GM10847 (cell line): ENCODE data around the gene NOL4L.

Source experiments
- POLR2A ChIP-seq: IDR thresholded peaks from 2 replicates; pipeline ENCODE4 v1.6.1; 2011; ENCODE audit not compliant: insufficient read length; ENCODE audit errors: extremely low read depth

The NOL4L gene

GRCh38 chr20:32511358-32512046 is 73.6 kb downstream of the NOL4L start:
- TF ChIP-seq POLR2A = no peak

DNA sequence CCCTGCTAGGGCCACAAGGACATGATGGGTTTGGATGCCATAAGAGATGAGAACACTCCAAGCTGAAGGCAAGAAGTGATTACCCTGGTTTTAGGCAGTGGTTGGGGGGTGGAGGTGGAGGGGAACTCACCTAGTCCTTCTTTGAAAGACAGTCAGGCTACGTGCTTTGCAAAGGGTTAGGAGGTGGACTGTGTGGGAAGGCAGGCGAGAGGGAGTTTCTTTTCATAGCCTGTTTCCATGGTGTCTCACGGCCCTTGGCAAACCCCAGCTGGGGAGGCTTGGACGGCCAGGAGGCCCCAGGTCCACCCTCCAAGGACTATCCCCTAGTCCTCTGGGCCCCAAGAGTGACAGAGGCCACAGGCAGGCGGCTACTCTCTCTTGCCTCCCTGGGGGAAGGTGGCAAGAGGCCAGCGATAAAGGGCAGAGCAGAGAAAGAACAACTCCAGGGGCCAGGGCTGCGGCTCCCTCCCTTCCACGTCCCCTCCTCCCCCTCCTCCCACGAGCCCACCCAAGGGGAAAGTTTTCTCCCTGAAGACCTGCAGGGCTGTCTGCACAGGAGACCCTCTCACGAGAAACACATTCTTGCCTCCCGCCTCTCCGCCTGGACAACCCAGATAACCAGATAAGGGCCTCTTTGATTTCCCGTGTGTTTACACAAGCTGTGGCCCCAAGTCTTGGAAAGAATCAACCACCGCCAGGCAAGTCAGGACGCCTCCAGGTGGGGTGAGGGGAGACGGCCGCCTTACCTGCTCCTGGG is 74.4 kb downstream of the NOL4L start:
- TF ChIP-seq POLR2A = no peak

GRCh38 chr20:32510120-32510600 is 75.0 kb downstream of the NOL4L start:
- no peak for TF ChIP-seq POLR2A

DNA sequence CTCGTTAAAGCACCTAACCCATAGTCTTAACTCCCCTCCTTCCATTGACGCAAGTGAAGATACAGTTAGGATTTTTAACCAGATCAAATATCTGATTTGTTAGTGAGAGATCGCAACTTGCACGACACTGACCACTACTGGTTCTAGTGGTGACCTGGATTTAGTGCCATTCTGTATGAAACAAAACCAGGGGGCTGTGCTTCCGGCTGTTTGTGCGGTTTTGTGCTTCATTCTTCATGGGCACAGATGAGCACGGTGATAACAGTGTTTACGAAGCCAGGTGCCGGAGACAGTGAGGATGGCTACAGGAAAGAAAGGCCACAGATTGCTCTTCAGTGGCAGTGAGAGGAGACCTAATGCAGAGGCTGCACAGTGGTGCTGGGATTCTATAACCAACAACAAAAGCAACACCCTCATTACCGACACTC is 75.5 kb downstream of the NOL4L start:
- no peak for TF ChIP-seq POLR2A

GRCh38 chr20:32508775-32509119 is 76.4 kb downstream of the NOL4L start:
- TF ChIP-seq POLR2A = no peak

- no peak for TF ChIP-seq POLR2A
Measured at GRCh38 chr20:32507998-32508774, 76.9 kb downstream of the NOL4L start.

GRCh38 chr20:32506721-32507120 is 78.4 kb downstream of the NOL4L start:
- no peak for TF ChIP-seq POLR2A

- TF ChIP-seq POLR2A = no peak
Measured at GRCh38 chr20:32505723-32506473, 79.2 kb downstream of the NOL4L start.

DNA sequence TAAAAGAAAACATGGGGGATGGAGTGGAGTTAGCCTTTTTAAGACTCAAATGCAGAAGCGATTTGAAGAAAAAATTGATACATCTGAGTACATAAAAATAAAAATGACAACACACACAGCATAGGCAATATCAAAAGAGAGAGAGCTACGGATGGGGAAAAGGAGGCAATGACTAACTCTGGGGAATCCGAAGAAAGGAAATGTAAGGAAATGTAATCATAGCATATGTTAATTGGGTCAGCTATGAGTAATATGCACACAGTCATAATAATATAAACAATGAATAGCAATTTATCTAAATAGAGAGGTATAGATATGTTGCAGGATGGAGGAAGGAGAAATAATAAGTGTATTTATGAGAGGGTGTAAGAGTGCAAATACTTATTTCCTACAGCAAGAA is 83.4 kb downstream of the NOL4L start:
- no peak for TF ChIP-seq POLR2A

DNA sequence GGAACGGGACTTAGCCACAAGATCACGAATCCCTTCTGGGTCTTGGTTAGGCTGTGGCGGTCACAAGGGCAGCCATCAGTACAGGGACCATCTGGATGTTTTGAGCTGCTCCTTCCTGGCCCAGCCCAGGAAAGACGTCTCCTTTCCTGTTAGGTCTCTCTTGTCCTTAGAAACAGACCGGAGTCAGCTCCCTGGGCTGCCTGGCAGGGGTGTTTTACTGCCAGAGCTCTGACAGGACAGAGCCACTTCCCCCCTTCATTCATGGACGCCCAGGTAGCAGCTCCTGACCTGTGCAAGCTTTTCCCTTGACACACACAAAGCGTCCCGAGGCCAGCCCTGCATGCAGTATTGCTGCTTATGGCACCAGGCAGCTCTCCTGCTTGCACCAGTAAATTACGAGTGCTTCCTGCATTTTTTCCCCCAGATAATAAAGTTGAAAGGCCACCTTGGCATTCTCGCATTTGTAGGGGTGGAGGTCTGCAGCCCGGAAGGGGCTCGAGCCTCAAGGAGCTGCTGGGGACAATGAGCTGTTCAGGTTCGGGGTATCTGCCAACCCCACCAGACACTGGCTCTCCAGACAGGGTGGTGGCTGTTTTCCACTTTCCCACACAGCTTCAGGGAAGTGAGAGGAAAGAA is 87.4 kb downstream of the NOL4L start:
- no peak for TF ChIP-seq POLR2A

- TF ChIP-seq POLR2A = no peak
Measured at GRCh38 chr20:32496811-32497533, 88.2 kb downstream of the NOL4L start.

- no peak for TF ChIP-seq POLR2A
Measured at GRCh38 chr20:32495949-32496348, 89.2 kb downstream of the NOL4L start.

DNA sequence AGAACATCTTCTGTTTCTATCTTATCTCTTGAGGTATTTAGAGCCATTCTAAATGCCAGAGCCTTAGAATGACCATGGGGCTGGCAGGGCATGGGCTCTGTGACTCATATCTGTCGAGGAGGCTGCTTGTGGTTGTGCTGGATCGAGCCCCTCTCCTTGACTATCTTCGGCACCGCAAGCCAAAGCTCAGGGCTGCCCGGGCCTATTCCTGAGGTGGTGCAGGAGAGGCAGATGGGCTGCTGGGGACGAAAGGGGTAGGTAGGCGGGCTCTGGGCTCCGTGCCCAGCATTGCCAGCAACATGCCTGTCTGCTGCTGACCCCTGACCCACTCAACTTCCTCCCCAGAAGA is 89.9 kb downstream of the NOL4L start:
- no peak for TF ChIP-seq POLR2A
